ENCODE results near the gene ZNF878. TPM values are rescaled to one million over a fixed set of nuclear protein-coding genes. Genes with fewer than 3 reads are reported as not detected.

ZNF878 gene
- total RNA-seq, 1 experiment from 2014 or later, result 0.32 TPM

GRCh38 chr19:11995174-11995573, 57.6 kb downstream of the ZNF878 start:
- no peak for TF ChIP-seq CTCF (IDR thresholded peaks at IDR 0.05; ENCODE audit: insufficient read depth in 1 of 2, low read depth in 1 of 2, low read length in 1 of 2, severe bottlenecking in 1 of 2, unreplicated experiment in 1 of 2)
- no peaks in the 10 kb centered on the region for H3K36me3 Mint-ChIP-seq (ENCODE audit: insufficient read depth, unreplicated experiment)
- ChIA-PET CTCF (no interaction called here), POLR2A (no interaction called here)
- no peak overlapping the region for H3K4me3 Mint-ChIP-seq (ENCODE audit: unreplicated experiment)
- H3K27ac Mint-ChIP-seq (ENCODE audit: unreplicated experiment), result no peak overlapping the region
- H3K9me3 ChIP-seq, result no peaks in the 10 kb centered on the region
- H3K4me3 ChIP-seq (ENCODE audit: low read depth, low read length), result no peak overlapping the region
- BruUV-seq (replicated peaks), result no TSS peak
- no peaks in the 10 kb centered on the region for H3K4me1 ChIP-seq
- no peaks in the 10 kb centered on the region for H3K4me1 Mint-ChIP-seq (ENCODE audit: low read depth, unreplicated experiment)
- H3K27me3 ChIP-seq (replicated peaks; ENCODE audit: control insufficient read depth, insufficient read depth, low read length), result no peaks in the 10 kb centered on the region
- no peaks in the 10 kb centered on the region for H3K36me3 ChIP-seq (ENCODE audit: control insufficient read depth, insufficient read depth, low read length)
- no peak for DNase-seq
- H3K27me3 Mint-ChIP-seq (ENCODE audit: insufficient read depth, unreplicated experiment), result no peaks in the 10 kb centered on the region
- intact Hi-C loops (cut with micrococcal nuclease; ENCODE audit: unreplicated experiment), result no loop called here
- H3K9me3 Mint-ChIP-seq (ENCODE audit: unreplicated experiment), result peaks cover 28% of the 10 kb centered on the region

Other genes starting within 250 kb of the ZNF878 start
- gene ZNF440, start 238.7 kb downstream of the ZNF878 start, total RNA-seq (2022), result 12.5 and 13.4 TPM in 2 replicates
- gene ZNF439, start 204.2 kb downstream of the ZNF878 start, total RNA-seq (2022), result 2.3 and 3.1 TPM in 2 replicates
- gene ZNF69, start 165.2 kb downstream of the ZNF878 start, total RNA-seq (2022), result 6.4 and 7.5 TPM in 2 replicates
- 8.5 and 9.7 TPM in 2 replicates for gene ZNF700, start 127.9 kb downstream of the ZNF878 start, total RNA-seq (2022)
- 0.84 and 2.7 TPM in 2 replicates for gene ZNF763, start 87.9 kb downstream of the ZNF878 start, total RNA-seq (2022)
- 0.75 and 1.3 TPM in 2 replicates for gene ZNF433, start 17.3 kb downstream of the ZNF878 start, total RNA-seq (2022)
- 0.72 and 1.0 TPM in 2 replicates for gene ZNF844, start 11.8 kb upstream of the ZNF878 start, total RNA-seq (2022)
- gene ZNF20, start 87.4 kb upstream of the ZNF878 start, total RNA-seq (2022), result 5.8 TPM in 2 replicates
- not detected in 2 replicates for gene ZNF625, start 103.8 kb upstream of the ZNF878 start, total RNA-seq (2022)
- 3.6 and 5.6 TPM in 2 replicates for gene ZNF136, start 110.1 kb upstream of the ZNF878 start, total RNA-seq (2022)
- 6.7 and 8.0 TPM in 2 replicates for gene ZNF44, start 241.9 kb upstream of the ZNF878 start, total RNA-seq (2022)

Data from Caco-2 (cell line).